AG10803 (cell line): ENCODE results near the gene FAHD2A.

Source experiments
- DNase-seq: peaks from one replicate; pipeline ENCODE4 v3.0.0; 2010; ENCODE audit warnings: low read depth
- H3K4me3 ChIP-seq: 2 replicates; pipeline ENCODE4 v1.5.1; 2011; ENCODE audit warnings: mild to moderate bottlenecking, low read length, control low read depth
- CTCF ChIP-seq: conservative IDR thresholded peaks from 2 replicates; pipeline ENCODE4 v1.5.1; 2011; ENCODE audit warnings: mild to moderate bottlenecking, low read length, control low read depth, inconsistent platforms

The FAHD2A gene

GRCh38 chr2:95366514-95366913, 36.0 kb upstream of the FAHD2A start:
- no peak for TF ChIP-seq CTCF

GRCh38 chr2:95372216-95372829, 30.2 kb upstream of the FAHD2A start:
- TF ChIP-seq CTCF, result no peak
- DNase-seq, result no peak
- H3K4me3 ChIP-seq, result no peak overlapping the region

More at GRCh38 chr2:95366514-95366913, 36.0 kb upstream of the FAHD2A start:
- no peak overlapping the region for H3K4me3 ChIP-seq
- no peak for DNase-seq

GRCh38 chr2:95372845-95373244, 29.7 kb upstream of the FAHD2A start:
- TF ChIP-seq CTCF, result no peak
- no peak overlapping the region for H3K4me3 ChIP-seq
- DNase-seq, result no peak

DNA sequence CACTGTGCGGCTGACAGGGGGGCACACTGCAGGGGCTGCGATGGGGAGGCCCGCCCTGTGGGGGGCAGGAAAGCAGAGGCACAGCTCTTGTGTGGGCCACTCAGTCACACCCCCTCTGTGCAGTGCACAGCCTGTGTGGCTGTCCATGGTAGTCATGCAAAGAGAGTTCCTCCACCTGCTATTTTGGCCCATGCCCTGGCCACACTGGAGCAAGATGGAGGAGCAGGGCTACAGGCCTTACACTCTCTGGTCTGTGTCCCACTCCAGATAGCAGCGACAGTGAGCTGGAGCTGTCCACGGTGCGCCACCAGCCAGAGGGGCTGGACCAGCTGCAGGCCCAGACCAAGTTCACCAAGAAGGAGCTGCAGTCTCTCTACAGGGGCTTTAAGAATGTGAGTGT, 28.5 kb upstream of the FAHD2A start:
- no peak for DNase-seq
- H3K4me3 ChIP-seq, result no peak overlapping the region
- TF ChIP-seq CTCF, result no peak

DNA sequence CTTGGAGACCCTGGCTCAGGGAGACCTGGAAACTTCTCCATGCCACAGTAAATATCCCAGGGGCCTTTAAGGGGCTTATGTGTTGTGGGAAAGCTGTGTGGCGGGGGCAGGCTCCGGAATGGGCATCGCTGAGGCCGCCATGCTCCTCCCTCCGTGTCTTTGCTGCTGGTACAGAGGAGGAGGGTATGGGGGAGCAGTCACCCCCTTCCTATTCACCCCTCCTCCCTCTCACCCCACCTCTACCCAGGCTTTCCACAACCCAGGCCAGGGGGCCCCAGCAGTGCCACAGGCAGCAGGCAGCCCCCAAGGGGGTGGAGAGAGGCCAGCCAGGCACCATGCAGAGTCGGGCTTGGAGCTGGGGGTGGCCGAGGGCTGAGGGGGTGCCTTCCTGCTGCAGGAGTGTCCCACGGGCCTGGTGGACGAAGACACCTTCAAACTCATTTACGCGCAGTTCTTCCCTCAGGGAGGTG, 28.0 kb upstream of the FAHD2A start:
- no peak for TF ChIP-seq CTCF
- no peak for DNase-seq

GRCh38 chr2:95374921-95375471, 27.5 kb upstream of the FAHD2A start:
- no peak for TF ChIP-seq CTCF
- no peak overlapping the region for H3K4me3 ChIP-seq
- DNase-seq, result peak; percentile 10

More for the DNA sequence above, 28.0 kb upstream of the FAHD2A start:
- no peak overlapping the region for H3K4me3 ChIP-seq

DNA sequence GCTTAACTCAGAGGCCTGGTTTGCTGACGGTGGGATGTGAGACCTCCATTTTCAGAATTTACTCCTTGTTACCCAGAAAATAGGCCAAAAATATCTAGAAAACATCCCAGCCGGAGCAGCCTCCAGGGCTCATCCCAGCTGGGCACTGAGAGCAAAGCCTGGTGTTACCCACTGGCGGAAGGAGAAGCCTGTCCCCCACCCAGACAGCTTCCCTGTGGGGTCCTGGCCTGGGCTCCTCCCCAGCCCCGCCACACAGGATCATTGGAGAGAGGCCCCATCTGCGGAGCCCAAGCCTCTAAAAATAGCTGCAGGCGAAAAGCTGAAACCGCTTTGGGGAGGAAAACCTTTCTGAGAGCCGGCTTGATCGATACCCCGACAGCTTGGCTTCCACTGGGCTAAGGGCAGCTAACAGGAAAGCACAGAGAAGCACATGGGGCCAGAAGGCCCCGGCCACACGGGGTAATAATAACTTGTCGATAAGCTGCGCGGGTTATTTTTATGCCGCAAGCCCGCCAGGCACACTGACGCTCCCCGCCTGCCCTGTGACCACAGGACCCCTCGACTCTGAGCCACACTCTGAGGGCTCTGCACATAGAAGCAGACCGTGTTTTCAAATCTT, 26.9 kb upstream of the FAHD2A start:
- H3K4me3 ChIP-seq, result no peak overlapping the region
- no peak for DNase-seq
- TF ChIP-seq CTCF, result no peak
